HG03060 (cell line): ENCODE results near the gene SLC26A2.

Experiments used
- ATAC-seq: cut with Tn5 transposase; IDR thresholded peaks from one replicate; pipeline ENCODE4 v1.9.1; 2021; ENCODE audit warnings: low read depth, moderate number of reproducible peaks; ENCODE audit not compliant: unreplicated experiment

Gene SLC26A2

DNA sequence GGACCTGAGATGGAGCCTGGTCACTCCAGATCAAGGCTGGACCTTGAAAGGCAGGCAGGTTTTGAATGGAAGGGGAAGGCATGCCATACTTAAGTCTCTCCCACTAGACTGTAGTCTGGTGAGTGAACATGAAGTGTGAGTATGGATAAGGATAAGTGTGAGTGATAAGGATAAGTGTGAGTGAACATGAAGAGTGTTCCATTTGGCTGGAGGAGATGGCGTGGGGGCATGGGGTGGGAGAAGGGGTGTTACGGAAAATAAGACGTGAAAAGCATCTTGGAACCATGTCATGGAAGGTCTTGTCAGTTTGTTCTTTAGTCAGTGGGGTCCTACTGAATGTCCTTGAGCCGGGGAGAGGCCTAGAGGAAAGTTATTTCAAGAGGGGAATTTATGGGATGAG lies 72.8 kb downstream of the SLC26A2 start:
- ATAC-seq = no peak

DNA sequence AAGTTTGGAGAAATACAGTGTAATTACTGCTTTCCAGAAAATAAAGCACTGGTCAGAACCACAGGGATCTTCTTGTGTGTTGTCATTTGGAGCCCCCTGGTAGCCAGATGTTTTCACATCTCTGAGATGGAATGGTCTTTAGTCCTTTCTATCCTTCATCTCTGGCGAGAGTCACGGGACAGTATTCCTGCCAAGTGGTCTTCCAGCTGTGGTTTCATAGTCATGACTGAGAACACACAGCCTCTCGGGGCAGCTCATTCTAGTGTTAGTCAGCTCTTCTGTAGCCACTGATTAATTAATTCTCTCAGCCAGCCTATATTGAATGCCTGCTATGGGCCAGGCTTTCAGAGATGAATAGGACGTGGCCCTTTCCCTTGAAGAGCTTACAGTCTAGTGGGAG lies 74.1 kb downstream of the SLC26A2 start:
- no peak for ATAC-seq

- ATAC-seq = no peak
Observed at GRCh38 chr5:150035139-150035895, 74.8 kb downstream of the SLC26A2 start.

- ATAC-seq = no peak
Observed at GRCh38 chr5:150036513-150036912, 76.0 kb downstream of the SLC26A2 start.
